T-helper 1 cell treated with Interleukin-12 subunit alpha and Interleukin-12 subunit beta and Interleukin-4 antibody, amounts not matched to agents 30 ng/mL and 1 ng/mL, for 36 hours (primary cell): ENCODE data around the gene TTC38. TPM values are rescaled to one million over a fixed set of nuclear protein-coding genes. Genes with fewer than 3 reads are reported as not detected.
"Not testable (repeated sequence)": the region's sequence is repeated elsewhere in the genome, so short reads cannot be mapped to it uniquely, and the experiment has no call there.

Experiments used
- intact Hi-C: fragments of 100-400 bp; cut with micrococcal nuclease; formaldehyde crosslinking; loops from one replicate; pipeline ENCODE4 v1.15.1; 2024
- total RNA-seq: library from RNA; stranded (reverse); gene quantifications from 2 replicates; pipeline ENCODE4 v1.2.3, GENCODE V29; 2022

TTC38 gene
- total RNA-seq, 1 donor from 2014 or later: 21.4 TPM

GRCh38 chr22:46293577-46294260 lies 25.9 kb downstream of the TTC38 start:
- intact Hi-C loops: no loop called here

- intact Hi-C loops: no loop called here
Observed at GRCh38 chr22:46294784-46295183, 27.0 kb downstream of the TTC38 start.

GRCh38 chr22:46295277-46295971 lies 27.6 kb downstream of the TTC38 start:
- intact Hi-C loops: no loop called here

- intact Hi-C loops: loop anchor here (1.0 to 2.0 kb wide), 10 partner anchors 18 to 466 kb away; partner anchors contain the start of genes CDPF1, TBC1D22A and TRMU
Observed at GRCh38 chr22:46296257-46297150, 28.7 kb downstream of the TTC38 start, which contains the start of gene GTSE1. Gene GTSE1 (plus strand): TSS chr22:46296870. CDS start chr22:46297401, 531 bp downstream.

GRCh38 chr22:46297151-46297812 lies 29.5 kb downstream of the TTC38 start:
- intact Hi-C loops: loop anchor here (1.0 to 2.0 kb wide), 3 partner anchors 18 to 377 kb away; no protein-coding TSS in a partner anchor

- intact Hi-C loops: no loop called here
Observed at GRCh38 chr22:46299101-46299500, 31.3 kb downstream of the TTC38 start.

- intact Hi-C loops: no loop called here
Observed at GRCh38 chr22:46300491-46300890, 32.7 kb downstream of the TTC38 start.

- intact Hi-C loops: no loop called here
Observed at GRCh38 chr22:46303347-46303965, 35.6 kb downstream of the TTC38 start.

- intact Hi-C loops: no loop called here
Observed at GRCh38 chr22:46308283-46308988, 40.6 kb downstream of the TTC38 start.

- intact Hi-C loops: no loop called here
Observed at GRCh38 chr22:46309526-46310085, 41.8 kb downstream of the TTC38 start.

GRCh38 chr22:46312056-46312455 lies 44.2 kb downstream of the TTC38 start:
- intact Hi-C loops: no loop called here

GRCh38 chr22:46312848-46313247 lies 45.0 kb downstream of the TTC38 start:
- intact Hi-C loops: not testable (repeated sequence)

- intact Hi-C loops: loop anchor here (2.0 kb wide), 1 partner anchor 19 kb away; the partner anchor contains the start of gene GTSE1
Observed at GRCh38 chr22:46315976-46316375, 48.2 kb downstream of the TTC38 start.

- intact Hi-C loops: no loop called here
Observed at GRCh38 chr22:46317646-46318045, 49.8 kb downstream of the TTC38 start.

- intact Hi-C loops: no loop called here
Observed at GRCh38 chr22:46318576-46318975, 50.8 kb downstream of the TTC38 start.

GRCh38 chr22:46319319-46319718 lies 51.5 kb downstream of the TTC38 start:
- intact Hi-C loops: no loop called here

GRCh38 chr22:46320166-46320710 lies 52.4 kb downstream of the TTC38 start:
- intact Hi-C loops: no loop called here

GRCh38 chr22:46320716-46321386 lies 53.0 kb downstream of the TTC38 start:
- intact Hi-C loops: no loop called here

GRCh38 chr22:46322711-46323110 lies 54.9 kb downstream of the TTC38 start:
- intact Hi-C loops: no loop called here
